GM21717 (cell line): ENCODE measurements around the gene BIN1.

Experiments
- ATAC-seq: cut with Tn5 transposase; IDR thresholded peaks from one replicate; pipeline ENCODE4 v1.9.1; 2021; ENCODE audit warnings: mild to moderate bottlenecking, moderate library complexity; ENCODE audit not compliant: unreplicated experiment

BIN1 gene

DNA sequence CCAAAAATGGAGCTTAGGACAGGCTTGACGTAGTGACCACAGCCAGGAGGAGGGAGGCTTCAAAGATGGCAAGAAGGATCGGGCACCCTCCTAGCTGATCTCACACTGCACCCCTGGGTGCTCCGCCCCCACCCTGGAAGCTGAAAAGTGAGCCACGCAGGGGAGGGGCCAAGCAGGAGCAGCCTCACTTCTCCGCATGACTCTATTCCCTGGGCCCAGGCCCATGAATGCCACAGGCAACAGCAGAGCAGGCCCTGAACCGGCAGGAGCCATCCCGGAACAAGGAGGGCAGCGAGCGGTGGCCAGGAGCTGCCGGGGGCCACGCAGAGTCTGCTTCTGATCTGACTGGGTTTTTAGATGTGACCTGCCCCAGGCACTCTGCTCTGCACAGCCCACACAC, 30.0 kb downstream of the BIN1 start:
- no peak for ATAC-seq

DNA sequence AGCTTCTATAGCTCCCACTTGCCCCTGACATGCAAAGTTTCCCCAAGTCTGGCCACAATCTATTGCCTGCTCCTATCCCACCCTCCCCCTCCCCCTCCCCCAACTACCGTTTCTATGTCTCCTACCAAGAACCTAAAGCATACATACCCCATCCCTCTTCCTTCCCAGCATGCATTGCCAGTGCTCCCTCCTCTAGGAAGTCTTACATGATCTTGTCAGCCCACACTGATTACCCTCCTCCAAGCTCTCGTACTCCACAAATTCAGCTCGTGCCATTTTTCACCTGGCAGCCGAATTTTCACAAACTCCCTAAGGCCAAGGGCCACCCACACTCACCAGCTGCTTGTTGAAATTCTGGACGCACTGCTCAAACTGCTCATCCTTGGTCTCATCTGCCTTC, 30.7 kb downstream of the BIN1 start:
- no peak for ATAC-seq

DNA sequence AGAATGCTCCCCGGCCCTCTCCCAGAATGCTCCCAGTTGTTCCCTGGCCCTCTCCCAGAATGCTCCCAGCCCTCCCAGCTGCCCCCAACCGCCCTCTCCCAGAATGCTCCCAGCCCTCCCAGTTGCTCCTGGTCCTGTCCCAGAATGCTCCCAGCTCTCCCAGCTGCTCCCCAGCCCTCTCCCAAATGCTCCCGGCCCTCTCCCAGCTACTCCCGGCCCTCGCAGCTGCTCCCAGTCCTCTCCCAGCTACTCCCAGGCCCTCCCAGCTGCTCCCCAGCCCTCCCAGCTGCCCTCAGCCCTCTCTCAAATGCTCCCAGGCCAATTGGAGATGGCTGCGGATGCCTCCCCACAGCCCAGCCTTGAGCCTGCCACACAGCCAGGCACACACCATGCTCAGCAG, 31.1 kb downstream of the BIN1 start:
- no peak for ATAC-seq

GRCh38 chr2:127074936-127075335, 32.0 kb downstream of the BIN1 start:
- ATAC-seq: no peak

GRCh38 chr2:127074358-127074757, 32.6 kb downstream of the BIN1 start:
- no peak for ATAC-seq

- ATAC-seq: no peak
Observed at GRCh38 chr2:127072970-127073369, 34.0 kb downstream of the BIN1 start.

DNA sequence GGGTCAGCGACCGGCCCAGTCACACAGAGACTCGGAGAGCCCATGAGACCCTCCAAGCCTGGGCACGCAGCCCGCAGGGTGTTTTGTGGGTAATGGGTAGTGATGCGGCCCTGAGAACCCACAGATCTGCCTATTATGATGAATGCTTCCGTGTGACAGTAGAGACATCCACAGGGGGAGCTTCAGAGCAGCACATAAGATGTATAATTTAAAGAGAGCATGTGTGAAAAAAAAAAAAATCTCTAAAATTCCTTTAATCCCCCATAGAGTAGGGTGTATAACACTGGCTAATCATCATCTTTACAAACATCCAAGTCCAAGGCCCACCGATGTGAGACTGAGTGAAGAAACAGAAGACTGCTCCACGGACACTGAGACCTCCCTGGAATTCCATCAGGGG, 34.6 kb downstream of the BIN1 start:
- no peak for ATAC-seq

DNA sequence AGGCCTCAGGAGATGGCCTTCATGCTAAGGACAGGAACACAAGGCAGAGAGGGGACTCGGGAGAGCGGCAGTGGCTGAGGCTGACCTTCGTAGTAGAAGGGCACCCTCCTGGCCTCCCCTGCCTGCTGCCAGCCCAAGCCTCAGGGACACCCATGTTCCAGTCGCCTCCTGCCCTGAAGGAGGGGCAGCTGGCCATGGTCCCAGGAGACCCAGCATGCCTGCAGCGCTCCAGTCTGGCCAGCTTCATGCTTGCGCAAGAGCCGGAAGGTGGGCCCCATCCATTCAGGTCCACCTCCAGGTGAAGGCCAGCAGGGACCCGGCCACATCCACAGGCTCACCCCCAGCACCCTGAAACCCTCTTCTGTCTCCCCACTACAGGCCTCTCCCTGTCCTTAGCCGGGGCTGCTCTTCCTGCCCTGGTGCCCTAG, 35.0 kb downstream of the BIN1 start:
- ATAC-seq: no peak

DNA sequence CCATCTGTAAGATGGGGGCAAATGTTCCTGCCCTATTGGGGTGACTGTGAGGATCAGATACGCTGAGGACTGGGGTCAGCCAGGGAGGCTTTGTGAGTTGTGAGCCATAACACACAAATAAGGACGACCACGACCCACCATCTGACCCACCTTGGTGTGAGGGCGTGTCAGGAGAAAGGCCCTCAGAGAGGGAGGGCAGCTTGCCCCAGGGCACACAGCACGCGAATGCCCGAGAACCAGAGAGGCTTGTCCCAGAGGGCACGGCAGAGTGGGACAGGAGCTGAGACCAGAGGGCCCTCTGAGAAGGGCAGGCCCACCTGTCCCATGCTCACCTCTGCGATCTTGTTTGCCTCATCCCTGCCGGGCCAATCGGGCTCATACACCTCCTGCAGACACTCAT, 36.7 kb downstream of the BIN1 start:
- no peak for ATAC-seq

DNA sequence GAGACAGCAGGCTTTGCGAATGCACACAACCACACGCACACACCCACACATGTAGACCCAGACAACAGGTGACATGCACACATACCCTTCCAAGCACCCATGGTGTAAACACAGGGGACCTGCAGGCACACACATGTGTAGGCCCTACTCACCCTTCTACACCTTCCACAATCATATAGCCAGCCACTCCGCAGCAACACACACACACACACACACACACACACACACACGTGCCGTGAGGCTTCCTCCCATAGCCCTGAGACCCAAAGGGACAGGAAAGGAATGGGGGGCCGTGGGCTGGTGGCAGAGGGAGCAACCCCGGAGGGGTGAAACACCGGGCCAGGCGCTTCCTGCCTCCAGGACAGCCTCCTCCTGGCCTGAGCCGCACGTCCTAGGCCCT, 37.4 kb downstream of the BIN1 start:
- no peak for ATAC-seq

DNA sequence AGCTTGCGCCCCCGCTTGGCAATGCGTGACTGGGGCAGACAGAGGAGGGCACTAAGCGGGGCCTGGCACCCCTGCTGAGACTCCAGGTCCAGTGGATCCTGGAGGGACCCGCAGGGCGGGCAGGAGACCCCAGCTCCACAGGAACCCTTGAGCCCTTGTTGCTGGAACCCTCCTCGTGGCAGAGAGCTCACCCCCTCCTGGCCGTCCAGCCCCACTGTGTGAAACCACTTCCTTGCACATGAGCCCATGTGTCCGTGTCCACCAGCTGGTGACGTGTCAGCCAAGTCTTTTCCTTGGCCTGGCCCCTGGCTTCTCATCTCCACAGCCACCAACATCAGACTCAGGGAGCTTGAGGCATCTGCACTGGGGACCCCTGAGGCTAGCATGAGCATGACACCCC, 38.0 kb downstream of the BIN1 start:
- ATAC-seq: no peak

GRCh38 chr2:127068351-127068741, 38.6 kb downstream of the BIN1 start:
- no peak for ATAC-seq

DNA sequence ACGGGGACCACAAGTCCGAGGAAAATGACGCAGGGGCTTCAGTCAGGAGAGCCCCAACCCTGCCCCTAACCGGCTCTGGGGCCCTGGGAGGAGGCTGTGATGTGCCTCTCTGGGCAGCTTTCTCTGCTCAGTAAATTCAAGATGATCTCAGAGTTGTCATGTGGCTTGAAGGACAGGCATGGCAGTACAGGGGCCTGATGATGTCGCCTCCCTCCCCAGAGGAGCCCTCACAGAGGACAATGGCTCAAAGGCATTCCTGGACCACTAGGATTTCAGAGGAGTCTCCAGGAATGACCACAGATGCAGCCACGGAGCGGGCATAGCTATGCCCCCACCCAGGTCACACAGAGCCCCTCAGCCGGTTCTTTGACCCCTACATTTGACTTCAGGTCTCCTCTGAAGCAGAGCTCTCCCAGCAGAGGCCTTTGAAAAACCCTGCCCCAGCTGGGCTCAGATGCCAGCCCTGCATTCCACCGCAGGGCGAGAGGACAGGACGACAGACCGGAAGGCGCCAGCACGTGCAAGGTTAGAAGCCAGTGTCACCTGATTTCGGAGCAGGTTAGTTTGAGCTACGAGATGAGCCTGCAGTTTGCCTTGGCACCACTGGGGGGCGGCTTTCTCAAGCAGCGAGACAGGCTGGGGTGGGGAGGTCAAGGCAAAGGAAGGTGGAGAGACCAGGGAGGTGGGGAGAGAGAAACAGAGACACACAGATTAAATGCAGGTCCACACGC, 39.2 kb downstream of the BIN1 start:
- ATAC-seq: peak; percentile 34

DNA sequence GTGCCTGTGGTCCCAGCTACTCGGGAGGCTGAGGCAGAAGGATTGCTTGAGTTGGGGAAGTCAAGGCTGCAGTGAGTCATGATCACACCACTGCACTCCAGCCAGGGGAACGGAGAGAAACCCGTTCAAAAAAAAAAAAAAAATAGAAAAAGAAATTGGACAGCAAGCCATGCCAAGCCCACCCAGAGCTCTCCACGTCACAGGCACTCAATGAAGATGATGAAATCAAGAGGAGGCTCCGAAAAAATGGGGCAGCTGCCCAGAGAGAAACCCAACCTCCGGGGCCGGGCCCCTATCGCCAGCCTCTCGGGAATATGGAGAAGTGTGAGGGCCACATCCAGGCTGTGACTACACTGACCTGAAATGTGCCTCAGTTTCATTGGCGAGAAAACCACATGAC, 40.0 kb downstream of the BIN1 start:
- no peak for ATAC-seq

GRCh38 chr2:127065940-127066318, 41.0 kb downstream of the BIN1 start:
- no peak for ATAC-seq

DNA sequence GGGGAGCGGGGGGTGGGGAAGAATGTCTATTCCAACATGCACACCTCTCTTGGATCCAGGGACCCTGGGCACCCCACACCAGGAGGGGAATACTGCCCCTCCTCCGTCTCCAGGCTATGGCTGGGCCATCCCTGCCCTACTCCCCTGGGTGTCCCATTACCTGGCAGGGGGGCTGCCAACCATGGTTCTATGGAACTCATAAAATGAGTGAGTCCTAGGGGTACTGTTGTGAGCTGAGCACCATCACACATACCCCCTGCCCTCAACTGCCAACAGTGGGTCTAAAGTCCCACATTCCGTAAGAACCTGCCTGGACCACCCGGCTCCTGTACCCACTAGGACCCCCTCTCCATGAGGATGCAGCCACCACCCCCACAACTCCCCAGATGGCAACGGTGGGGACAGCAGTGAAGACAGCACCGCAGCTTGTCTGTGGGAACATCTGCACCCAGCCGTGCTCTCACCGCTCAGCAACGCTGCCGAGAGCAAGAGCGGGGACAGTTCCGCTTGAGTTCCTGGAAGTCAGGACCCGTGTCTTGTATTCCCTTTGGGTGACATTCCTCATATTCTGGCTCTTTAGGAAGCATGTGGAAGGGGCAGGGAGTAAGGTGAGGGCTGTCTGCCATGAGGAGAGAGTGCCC, 41.5 kb downstream of the BIN1 start:
- no peak for ATAC-seq

DNA sequence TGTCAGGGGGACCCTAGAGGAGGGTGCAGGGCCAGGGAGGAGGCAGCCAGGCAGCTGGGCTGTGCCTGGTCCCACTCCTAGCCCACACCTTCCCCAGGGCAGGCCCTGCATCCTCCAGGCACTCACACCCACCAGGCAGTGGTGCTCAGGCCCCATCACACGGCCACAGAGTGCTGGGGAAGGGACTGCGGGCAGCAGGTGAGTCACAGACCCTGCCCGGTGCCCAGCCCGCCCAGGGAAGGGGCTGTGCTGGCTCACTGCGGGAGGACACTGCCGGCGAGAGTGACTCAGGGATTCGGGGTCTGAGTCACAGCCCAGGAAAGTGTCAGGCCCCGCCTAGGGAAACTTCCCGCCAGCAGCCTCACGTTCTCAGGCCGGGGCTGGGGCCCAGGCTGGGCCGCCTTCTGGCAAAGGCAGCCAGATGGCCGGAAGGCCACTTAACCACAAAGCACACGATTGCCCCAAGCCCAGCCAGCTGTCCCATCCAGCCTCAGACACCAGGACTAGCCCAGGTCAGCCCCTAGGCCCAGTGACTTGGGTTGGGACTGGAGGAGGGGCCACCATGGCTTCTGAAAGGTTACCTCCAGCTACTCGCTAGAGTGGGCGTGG, 42.2 kb downstream of the BIN1 start:
- ATAC-seq: peak; percentile 74

GRCh38 chr2:127063701-127064590, 43.0 kb downstream of the BIN1 start:
- no peak for ATAC-seq

- no peak for ATAC-seq
Observed at GRCh38 chr2:127061375-127062273, 45.3 kb downstream of the BIN1 start.

DNA sequence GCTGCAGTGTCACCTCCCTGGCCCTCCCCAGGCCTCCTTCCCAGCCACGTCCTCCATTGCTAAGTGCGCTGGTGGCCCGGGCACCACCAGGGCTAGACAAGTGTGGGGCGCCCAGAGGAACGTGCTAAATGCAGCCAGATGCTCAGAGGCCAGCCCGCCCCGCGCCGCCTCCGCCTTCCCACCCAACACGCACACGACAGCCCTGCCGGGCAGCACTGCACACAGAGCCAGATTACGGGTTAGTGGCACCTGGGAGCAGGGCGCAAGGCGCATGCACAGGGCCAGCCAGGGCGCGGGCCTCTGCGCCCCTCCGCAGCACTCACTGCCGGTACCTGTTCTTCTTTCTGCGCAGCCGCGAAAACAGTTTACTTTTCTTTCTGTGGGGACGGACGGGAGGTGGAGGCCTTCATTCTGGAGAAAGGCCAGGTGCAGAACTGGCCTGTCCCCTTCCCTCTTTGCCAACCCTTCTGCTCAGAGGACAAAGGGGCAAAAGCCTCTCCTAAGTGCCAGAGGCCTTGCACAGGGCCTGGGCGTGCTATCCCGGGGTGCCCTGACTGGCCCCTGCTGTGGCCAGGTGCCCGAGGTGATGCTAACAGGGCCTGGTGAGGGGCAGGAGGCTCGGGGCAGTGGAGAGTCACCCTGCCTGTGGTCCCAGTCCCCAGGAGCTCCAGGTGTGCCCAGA, 46.5 kb downstream of the BIN1 start:
- ATAC-seq: no peak
